Measurements from ENCODE around the gene UBE2L3.
"Not testable (repeated sequence)": the region's sequence is repeated elsewhere in the genome, so short reads cannot be mapped to it uniquely, and the experiment has no call there.

- not testable (repeated sequence) for TF ChIP-seq CTCF, POLR2A (IDR thresholded peaks at IDR 0.05)
Observed at GRCh38 chr22:21617337-21617736, 49.8 kb downstream of the UBE2L3 start.
